ENCODE results near the gene MTUS2.

MTUS2 gene

DNA sequence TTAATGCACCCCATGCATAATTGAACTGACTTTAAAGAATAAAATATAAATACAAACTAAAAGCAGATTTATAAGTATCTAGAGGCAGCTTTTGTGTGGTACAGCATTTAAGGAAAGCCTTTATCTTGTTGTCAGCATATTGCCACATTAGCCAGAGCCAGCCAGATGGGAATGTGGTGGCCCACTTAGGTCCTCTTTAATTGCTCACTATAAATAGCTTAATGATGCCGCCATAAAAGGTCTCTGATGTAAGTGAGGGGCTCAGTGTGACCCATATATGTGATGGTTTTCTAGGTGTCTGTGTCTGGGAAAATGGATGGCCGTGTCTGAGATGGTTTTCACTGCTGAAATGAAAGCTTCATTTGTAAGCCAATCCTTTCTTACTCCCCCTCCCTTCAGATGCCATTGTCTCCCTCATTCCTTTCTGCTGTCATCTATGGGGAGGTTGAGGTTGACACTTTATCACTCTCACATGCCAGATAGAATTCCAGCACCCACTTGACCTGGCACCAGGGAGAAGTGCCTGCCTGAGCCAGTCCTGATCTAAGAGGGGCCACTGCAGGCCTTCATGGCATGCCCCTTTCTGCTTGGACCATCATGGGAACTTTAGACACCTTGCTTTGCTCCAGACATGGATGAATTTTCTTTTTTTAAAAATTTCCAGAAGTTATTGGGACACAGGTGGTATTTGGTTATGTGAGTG lies 135.3 kb downstream of the MTUS2 start:
- no peaks in the 10 kb centered on the region for H3K79me2 ChIP-seq (ENCODE audit: insufficient read depth, low read length)

DNA sequence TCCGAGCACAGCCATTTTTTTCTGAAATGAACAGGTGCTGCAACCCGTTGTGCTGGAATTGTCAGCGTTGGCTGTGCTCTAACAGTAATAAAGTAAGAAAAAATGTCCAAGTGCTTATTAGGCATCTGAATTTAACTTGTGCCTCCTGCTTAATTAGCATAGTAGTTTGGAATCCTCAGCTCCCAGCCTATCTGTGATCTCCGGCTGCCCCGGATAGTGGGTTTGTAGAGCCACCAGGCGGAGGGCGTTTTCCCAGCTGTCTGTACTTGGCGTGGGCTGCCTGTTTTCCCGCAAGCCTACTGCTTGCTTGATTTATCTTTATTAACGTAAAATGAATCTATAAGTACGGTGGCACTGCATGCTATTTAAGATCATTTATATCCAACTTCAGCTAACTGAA lies 137.9 kb downstream of the MTUS2 start:
- H3K4me2 ChIP-seq (ENCODE audit: low read depth, low read length, poor library complexity, severe bottlenecking), result no peak overlapping the region
- no peak overlapping the region for H2AFZ ChIP-seq (ENCODE audit: low read depth, low read length, severe bottlenecking)
- no peaks in the 10 kb centered on the region for H3K79me2 ChIP-seq (ENCODE audit: insufficient read depth, low read length)
- no peak overlapping the region for H3K27ac ChIP-seq (ENCODE audit: low read depth, low read length)
- no peaks in the 10 kb centered on the region for H3K9me3 ChIP-seq (ENCODE audit: insufficient read depth, low read length)
- no peak for TF ChIP-seq EZH2phosphoT487 (conservative IDR thresholded peaks at IDR 0.05; ENCODE audit: low read length)
- TF ChIP-seq, protein P1, sequence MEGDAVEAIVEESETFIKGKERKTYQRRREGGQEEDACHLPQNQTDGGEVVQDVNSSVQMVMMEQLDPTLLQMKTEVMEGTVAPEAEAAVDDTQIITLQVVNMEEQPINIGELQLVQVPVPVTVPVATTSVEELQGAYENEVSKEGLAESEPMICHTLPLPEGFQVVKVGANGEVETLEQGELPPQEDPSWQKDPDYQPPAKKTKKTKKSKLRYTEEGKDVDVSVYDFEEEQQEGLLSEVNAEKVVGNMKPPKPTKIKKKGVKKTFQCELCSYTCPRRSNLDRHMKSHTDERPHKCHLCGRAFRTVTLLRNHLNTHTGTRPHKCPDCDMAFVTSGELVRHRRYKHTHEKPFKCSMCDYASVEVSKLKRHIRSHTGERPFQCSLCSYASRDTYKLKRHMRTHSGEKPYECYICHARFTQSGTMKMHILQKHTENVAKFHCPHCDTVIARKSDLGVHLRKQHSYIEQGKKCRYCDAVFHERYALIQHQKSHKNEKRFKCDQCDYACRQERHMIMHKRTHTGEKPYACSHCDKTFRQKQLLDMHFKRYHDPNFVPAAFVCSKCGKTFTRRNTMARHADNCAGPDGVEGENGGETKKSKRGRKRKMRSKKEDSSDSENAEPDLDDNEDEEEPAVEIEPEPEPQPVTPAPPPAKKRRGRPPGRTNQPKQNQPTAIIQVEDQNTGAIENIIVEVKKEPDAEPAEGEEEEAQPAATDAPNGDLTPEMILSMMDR (IDR thresholded peaks at IDR 0.05; ENCODE audit: insufficient read depth, low read length, poor library complexity, severe bottlenecking), result no peak
- no peak overlapping the region for H3K9ac ChIP-seq (ENCODE audit: low read length)
- H4K20me1 ChIP-seq (ENCODE audit: low read depth, low read length), result no peaks in the 10 kb centered on the region
- H3K36me3 ChIP-seq (ENCODE audit: low read length), result no peaks in the 10 kb centered on the region
- H3K9me2 ChIP-seq (replicated peaks; ENCODE audit: insufficient read depth, low read length), result no peaks in the 10 kb centered on the region
- no peaks in the 10 kb centered on the region for H3F3A ChIP-seq (ENCODE audit: insufficient read depth)
- H3K4me3 ChIP-seq (ENCODE audit: insufficient read depth, low read length, poor library complexity, severe bottlenecking), result no peak overlapping the region
- H3K27me3 ChIP-seq (ENCODE audit: low read length), result no peaks in the 10 kb centered on the region

More for the DNA sequence above, 135.3 kb downstream of the MTUS2 start:
- Histone ChIP-seq H3K27ac (ENCODE audit: low read depth, low read length) (no peak overlapping the region), H3K4me2 (ENCODE audit: low read depth, low read length, poor library complexity, severe bottlenecking) (no peak overlapping the region), H2AFZ (ENCODE audit: low read depth, low read length, severe bottlenecking) (no peak overlapping the region), H3K9me3 (ENCODE audit: insufficient read depth, low read length) (no peaks in the 10 kb centered on the region), H3K9me2 (replicated peaks; ENCODE audit: insufficient read depth, low read length) (no peaks in the 10 kb centered on the region), H3K36me3 (ENCODE audit: low read length) (no peaks in the 10 kb centered on the region), H3K9ac (ENCODE audit: low read length) (no peak overlapping the region), H3F3A (ENCODE audit: insufficient read depth) (no peaks in the 10 kb centered on the region), H3K27me3 (ENCODE audit: low read length) (no peaks in the 10 kb centered on the region), H3K4me3 (ENCODE audit: insufficient read depth, low read length, poor library complexity, severe bottlenecking) (no peak overlapping the region), H4K20me1 (ENCODE audit: low read depth, low read length) (no peaks in the 10 kb centered on the region)
- TF ChIP-seq, protein P1 (IDR thresholded peaks at IDR 0.05; ENCODE audit: insufficient read depth, low read length, poor library complexity, severe bottlenecking), result no peak
- TF ChIP-seq EZH2phosphoT487 (conservative IDR thresholded peaks at IDR 0.05; ENCODE audit: low read length), result no peak

DNA sequence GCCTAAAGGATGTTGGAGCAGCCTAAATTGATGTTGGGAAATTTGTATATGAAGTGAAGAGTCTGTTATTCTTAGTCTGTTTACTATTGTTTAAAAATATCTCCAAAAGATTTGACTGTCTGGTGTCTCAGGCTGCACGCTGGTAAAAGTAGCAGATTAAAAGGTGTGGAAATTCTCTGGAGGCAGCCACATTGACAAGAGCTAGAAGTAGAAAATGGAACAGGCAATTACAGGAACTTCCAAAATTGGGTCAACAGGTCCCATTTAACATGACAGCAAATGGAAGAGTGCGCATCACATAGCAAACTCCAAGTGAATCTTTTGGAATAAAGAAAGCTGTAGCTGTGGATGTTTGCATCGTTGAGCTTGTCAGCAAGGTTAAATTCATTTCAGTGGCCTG lies 138.3 kb downstream of the MTUS2 start:
- Histone ChIP-seq H3K9ac (ENCODE audit: low read length) (no peak overlapping the region), H3K9me2 (replicated peaks; ENCODE audit: insufficient read depth, low read length) (no peaks in the 10 kb centered on the region), H3K27ac (ENCODE audit: low read depth, low read length) (no peak overlapping the region), H3K9me3 (ENCODE audit: insufficient read depth, low read length) (no peaks in the 10 kb centered on the region), H2AFZ (ENCODE audit: low read depth, low read length, severe bottlenecking) (no peak overlapping the region), H3K4me2 (ENCODE audit: low read depth, low read length, poor library complexity, severe bottlenecking) (no peak overlapping the region), H4K20me1 (ENCODE audit: low read depth, low read length) (no peaks in the 10 kb centered on the region), H3K36me3 (ENCODE audit: low read length) (no peaks in the 10 kb centered on the region), H3F3A (ENCODE audit: insufficient read depth) (no peaks in the 10 kb centered on the region), H3K4me3 (ENCODE audit: insufficient read depth, low read length, poor library complexity, severe bottlenecking) (no peak overlapping the region), H3K79me2 (ENCODE audit: insufficient read depth, low read length) (no peaks in the 10 kb centered on the region), H3K27me3 (ENCODE audit: low read length) (no peaks in the 10 kb centered on the region)
- TF ChIP-seq, protein P1 (IDR thresholded peaks at IDR 0.05; ENCODE audit: insufficient read depth, low read length, poor library complexity, severe bottlenecking), result no peak
- TF ChIP-seq EZH2phosphoT487 (conservative IDR thresholded peaks at IDR 0.05; ENCODE audit: low read length), result no peak

All from SU-DHL-6 (cell line).